HG02973 (cell line): ENCODE results near the gene LATS2.

Experiments used
- ATAC-seq: cut with Tn5 transposase; IDR thresholded peaks from one replicate; pipeline ENCODE4 v1.9.1; 2021; ENCODE audit warnings: moderate library complexity; ENCODE audit not compliant: unreplicated experiment

LATS2 gene

DNA sequence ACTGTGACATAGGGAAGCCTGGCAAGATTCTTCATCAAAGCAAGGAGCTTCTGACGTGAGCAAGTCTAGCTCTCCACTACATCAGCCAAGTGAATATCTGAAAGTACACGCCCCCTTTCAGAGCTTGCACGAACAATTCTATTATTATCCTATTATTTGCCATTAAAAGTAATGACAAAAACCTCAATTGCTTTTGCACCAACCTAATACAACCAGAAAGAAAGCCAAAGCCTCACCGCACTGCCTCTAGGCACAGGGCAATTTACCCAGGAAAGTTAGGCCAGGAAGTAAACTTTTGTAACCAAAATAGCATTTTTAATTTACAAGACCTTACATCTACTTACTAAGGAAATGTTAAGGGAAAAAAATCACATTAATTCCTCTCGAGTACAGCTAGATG lies 41.2 kb downstream of the LATS2 start:
- ATAC-seq: no peak

DNA sequence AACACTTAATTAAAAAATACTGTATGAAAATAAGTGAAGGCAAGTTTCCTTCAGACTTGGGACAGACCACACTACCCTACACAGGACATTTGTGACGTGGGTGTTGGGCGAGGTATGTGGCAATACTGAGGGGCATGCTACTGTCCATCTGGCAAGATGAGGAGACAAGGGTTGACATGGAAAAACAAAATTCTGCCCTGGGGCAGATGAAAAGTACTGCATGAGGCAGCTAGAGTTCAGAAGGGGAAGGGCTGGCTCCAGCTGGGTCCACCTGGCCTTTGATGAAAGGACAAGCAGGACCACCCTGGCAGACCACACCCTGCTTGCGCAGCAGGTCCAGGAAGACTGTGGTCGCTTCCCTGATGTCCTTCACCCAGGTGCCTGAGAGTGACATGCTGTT lies 43.2 kb downstream of the LATS2 start:
- no peak for ATAC-seq

DNA sequence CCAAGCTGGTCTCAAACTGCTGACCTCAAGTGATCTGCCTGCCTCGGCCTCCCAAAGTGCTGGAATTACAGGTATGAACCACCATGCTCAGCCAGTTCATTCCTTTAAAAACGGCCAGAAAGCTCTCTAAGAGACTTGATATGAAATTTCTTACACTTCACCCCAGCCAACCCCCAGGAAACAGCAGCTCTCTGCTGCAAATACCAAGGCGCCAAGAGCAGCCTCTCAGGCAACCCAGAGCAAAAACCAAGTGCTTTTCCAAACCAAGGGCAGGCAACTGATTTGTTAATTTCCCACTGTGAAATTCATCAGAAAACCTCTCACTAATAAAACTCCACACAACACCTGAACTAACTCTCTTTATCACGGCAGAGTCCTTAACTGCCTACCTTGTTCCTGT lies 44.9 kb downstream of the LATS2 start:
- ATAC-seq: no peak

DNA sequence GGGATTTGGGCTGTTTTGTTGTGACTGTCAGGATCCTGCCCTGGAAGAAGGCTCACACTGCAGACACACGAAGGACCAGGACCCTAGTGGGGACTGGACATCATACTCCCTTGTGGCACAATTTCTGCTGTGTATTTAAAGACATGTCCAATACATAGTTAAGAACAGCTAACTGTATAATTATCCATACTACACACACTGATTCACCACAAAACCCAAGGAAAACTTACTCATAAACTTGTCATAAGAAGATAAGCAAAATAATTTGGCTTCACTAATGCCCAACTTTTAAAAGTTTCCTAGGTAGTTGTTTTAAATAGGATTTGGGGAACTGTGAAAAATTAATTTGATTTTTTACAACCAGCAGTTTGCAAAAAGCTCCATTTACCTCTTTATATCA lies 46.1 kb downstream of the LATS2 start:
- ATAC-seq: no peak

DNA sequence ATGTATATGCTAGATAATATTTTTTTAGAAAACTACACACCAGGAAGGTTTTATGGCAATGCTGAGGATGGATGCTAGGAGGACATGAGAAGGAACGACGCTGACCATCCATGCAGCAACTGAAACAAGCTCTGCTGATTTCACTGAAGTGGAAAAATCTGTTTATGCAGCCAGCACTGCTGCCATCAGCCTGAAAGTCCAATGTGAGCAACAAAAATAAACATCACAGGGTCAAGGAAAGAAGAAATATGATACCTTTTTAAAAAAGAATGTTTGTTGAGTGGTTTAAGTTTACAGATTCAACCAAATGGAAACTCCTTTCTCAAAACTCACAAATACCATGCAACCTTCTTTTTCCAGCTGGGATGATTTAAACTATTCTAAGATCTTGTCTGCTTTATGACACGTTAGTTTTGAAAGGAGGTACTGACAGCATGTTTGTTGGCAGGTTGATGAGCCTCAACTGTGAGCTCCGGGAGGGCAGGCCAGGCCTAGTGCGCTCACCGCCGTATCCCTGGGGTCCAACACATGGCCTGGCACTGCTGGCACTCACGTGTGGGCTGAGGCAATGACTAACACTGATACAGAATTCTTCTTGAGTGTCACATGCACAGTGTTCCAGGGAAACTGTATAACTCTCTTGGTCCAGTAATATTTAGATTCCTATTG lies 46.8 kb downstream of the LATS2 start:
- no peak for ATAC-seq

DNA sequence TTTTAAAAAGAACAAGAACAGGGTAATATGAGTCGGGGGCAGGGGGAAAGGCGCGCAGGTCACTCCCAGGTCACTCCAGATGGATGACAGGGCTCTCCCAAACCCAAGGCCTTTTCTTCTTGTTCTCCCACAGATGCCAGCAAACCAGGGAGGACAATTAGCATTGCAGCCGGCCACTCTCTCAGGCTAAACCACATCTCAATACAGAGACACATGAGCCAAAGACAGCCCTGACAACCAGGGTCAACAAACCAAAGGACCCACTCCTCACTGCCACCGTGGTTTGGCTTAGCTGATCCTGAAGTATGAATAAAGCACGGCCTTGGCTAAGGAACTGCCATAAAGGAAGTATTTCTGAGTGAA lies 47.3 kb downstream of the LATS2 start:
- ATAC-seq: no peak

DNA sequence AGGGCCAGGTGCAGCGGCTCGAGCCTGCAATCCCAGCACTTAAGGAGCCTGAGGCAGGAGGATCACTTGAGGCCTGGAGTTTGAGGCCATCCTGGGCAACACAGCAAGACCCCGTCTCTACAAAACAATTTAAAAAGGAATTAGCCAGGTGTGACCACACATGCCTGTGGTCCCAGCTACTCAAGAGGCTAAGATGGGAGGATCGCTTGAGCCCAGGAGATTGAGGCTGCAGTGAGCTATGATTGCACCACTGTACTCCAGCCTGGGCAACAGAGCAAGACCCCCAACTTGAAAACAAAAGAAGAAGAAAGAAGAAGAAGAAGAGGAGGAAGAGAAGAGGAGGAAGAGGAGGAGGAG lies 47.7 kb downstream of the LATS2 start:
- no peak for ATAC-seq

DNA sequence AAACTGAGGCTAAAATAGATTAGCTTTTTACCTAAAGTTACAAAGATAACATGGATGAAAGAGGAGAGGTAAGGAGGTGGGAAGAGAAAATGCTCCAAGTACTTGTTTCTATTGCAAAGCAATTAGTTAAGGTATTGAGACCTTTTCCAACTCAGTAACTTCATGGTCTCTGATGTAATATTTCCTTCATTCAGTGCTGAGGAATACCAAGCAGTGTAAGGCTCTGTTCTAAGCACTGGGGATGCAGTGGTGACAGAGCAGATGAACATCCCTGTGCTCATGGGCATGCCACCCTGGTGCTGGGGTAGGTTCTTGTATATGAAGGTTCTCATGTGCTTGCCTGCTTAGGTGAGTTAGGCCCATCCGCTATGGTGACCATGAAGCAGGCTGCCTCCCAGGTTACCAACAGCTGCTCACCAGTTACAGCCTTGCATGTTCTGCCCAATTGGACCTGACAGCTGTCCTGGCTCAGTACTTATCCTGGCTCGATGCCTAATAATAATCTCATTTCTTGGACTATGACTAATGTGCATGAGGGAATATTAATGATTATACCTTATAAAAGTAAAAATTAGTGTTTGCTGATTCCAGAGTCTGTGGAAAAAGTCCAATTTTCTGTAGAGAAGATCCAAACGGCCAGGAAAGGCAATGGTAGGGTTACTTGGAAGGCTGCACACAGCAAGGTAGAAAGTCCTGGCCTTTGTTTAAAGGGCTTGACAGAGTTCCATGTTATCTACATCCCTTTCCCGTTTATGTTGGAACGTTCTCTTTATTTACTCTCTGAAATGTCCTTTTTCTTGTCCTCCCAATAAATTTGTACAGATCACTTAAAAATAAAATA lies 48.3 kb downstream of the LATS2 start:
- no peak for ATAC-seq

DNA sequence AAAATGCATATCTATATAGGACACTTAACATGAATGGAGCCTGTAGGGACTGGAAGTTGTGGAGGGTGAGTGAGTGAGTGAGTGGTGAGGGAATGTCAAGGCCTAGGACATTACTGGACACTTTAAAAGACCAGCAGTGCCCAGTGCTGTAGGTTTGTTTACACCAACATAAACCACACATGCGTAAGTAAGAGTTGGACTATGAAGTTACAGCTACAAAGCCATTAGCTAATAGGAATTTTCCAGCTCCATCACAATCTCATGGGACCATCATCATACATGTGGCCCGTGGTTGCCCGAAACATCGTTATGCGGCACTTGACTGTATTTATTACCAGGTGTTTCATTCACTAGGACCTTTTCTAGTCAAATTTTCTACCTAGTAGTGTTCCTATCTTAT lies 49.2 kb downstream of the LATS2 start:
- no peak for ATAC-seq

DNA sequence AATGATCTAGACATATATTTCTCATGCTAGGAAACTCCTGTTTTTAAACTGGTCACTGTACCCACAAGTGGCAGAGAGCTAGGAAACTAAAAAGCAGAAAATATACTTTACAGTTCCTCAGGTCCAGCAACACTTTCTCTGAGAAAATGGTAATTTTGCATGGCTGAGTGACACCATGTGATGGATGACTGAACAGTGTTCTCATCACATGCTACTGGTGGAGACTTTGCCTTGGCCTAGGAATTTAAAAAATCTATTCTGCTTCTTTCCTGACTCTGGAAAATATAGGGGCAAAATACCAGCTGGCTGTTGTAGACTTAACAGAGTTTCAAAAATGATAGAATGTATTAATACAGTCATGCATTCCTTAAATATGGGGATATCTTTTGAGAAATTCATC lies 50.0 kb downstream of the LATS2 start:
- no peak for ATAC-seq

DNA sequence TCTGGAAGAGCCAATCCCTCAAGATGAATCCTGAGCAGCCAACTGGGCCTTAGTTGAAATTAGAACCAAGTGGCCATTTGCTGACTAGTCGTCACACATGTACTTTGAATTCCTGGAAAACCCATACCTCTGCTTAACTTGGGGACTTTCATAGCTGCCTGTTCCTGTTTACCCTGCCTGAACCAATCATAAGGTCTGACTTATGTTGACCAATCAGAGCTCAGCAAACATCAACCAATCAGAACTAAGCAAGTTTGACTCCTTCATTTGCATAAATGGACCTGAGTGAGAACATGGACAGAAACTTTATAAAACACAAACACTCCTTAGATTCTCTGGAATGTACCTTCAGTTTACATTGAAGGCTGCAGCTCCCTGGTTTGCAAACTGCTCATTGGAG lies 50.8 kb downstream of the LATS2 start:
- ATAC-seq: no peak

DNA sequence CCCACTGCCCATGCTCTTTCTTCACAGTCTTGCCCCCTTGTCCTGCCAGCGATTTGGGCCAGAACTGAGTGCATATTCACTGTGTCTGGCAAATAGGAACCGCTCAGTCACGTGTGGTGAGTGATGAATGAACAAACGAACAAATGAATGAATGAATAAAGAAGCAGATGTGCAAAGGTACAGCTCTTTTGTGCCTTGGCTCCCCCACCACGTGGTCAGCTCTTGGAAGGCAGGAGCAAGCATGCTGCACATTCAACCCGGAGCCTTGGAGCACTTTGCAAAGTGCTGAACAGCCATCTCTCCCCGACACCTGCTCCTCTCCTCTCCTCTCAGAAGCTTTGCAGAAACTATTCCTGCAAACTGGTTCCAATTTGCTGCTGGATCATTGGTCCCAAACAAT lies 52.4 kb downstream of the LATS2 start:
- ATAC-seq: no peak

DNA sequence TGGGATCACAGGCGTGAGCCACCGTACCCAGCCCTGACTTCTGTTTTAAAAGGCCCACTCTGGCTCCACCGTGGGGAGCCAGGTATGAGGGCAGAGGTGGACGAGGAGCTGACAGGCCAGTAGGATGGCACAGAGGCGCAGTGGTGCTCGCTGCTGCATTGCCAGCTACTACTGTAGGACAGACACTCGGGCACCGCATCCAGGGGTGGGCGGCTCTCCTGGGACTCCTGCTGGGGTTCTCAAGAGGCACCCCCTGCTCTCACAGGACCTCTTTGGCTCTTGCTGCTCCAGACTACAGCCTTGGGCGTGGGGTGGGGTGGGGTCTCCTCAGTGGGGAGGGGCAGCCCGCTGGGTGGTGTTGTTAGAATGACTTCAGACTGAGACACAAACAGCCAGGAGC lies 53.4 kb downstream of the LATS2 start:
- ATAC-seq: no peak

DNA sequence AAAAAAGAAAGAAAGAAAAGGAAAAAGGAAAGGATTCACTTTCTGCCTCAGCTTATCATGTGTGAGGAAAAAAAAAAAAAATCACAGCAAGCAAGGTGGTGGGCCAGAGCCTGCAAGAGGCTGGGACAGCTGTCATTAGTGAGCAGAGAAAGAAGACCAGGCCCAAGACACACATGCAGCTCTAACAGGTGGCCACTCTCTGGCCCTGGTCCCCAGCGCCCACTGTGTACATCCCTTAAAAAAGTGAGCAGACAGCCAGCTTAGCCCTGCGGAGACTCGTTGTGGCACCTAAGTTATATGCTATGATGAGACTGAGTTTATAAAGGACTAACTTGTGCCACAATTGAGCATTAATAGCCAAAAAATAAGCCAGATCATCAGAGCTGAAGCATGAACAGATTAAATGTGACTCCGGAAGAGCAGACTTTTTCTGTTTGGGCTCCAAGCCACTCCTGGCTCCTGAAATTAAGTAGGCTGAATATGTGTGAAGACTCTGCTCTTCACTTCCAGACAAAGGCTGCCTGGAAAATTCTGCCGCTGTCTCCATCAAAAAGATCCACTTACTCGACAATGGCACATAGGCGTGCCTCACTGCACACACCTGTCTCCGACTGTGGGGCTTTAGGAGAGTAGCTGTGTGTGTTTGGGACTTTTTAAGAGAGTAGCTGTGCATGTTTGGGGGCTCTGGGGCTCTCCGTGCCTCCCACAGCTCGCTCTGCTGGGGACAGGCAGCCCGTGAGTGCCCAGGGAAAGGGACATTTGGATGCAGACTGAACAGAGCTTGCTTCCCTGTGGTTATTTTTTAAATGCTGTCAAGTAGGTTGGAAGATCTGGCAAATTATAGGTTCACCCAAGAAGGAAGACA lies 55.0 kb downstream of the LATS2 start:
- ATAC-seq: no peak

DNA sequence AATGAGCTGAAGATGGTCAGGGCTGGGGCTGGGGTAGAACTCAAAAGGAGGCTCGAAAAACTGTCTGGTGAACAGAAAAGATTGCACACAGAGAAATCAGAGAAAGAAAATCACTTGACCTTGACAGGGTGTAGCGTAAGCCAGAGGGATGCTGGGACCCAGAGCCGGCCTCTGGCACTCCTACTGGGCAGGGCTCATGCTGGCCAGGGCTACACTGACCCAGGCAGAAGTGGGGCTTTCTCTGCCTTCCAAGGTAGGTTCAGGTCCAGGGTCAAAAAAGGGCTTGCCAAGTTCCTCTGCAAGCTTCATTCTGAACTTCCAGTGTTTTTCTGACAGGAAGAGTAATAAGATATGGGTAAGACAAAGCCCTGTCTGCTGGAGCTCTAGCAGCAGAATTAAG lies 56.2 kb downstream of the LATS2 start:
- ATAC-seq: no peak

DNA sequence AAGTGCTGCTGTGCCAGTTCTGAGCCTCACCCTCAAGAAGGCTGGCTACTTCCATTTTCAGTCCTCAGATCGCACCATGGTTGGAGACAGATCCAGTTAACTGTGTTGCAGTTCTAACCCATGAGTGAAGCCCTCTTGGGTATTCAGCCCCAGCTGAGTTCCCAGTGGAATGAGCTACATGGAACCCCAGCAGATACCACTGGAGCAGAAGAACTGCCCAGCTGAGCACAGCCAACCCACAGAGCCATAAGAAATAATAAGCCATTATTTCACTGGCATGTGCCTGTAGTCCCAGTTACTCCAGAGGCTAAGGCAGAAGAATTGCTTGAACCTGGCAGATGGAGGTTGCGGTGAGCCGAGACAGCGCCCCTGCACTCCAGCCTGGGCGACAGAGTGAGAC lies 59.9 kb downstream of the LATS2 start:
- ATAC-seq: no peak

DNA sequence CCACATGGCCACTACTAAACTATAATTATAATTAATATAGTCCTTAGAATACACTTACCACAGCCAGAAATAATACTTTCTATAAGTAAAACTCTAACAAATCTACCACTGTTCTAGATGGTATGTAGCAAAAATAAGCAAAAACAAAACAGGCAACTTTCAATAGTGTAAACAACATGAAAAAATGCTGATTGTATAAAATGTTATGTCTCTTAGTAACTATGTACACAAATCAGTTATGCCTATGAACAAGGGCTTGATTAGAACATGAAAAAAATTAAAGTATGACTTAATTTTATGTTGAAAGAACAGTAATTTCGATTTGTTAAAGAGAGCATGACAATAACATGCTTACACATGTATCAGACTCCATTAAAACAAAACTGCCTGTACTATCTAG lies 60.7 kb downstream of the LATS2 start:
- ATAC-seq: no peak

DNA sequence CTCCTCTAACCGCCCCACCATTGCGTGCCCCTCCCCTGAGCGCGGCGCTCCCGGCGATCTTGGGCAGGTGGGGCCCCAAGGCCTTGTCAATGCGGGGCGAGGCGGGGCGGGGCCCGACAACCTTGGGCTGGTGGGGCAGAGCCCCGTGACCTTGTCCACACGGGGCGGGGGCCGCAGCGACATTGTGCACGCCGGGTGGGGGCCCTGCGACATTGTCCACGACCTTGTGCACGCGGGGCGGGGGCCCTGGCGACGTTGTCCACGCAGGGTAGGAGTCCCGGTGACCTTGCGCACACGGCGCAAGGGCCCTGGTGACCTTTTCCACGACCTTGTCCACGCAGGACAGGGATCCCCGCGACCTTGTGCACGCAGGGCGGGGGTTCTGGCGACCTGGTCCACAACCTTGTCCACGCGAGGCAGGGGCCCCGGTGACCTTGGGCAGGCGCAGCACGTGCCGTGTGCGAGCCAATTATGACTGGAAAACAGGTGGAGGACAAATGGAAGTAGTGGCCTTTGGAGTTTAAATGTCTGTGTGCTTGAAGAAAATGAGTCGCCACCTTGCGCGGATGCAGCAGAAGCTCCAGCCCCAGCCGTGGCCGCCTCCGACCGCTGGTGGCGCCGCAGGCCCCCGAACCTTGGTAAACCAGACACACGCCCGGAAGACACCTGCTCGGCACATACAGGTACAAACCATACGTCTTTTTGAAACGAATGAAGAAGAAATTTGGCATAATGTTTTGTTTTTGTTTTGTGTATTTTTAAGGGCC lies 62.6 kb downstream of the LATS2 start:
- no peak for ATAC-seq

DNA sequence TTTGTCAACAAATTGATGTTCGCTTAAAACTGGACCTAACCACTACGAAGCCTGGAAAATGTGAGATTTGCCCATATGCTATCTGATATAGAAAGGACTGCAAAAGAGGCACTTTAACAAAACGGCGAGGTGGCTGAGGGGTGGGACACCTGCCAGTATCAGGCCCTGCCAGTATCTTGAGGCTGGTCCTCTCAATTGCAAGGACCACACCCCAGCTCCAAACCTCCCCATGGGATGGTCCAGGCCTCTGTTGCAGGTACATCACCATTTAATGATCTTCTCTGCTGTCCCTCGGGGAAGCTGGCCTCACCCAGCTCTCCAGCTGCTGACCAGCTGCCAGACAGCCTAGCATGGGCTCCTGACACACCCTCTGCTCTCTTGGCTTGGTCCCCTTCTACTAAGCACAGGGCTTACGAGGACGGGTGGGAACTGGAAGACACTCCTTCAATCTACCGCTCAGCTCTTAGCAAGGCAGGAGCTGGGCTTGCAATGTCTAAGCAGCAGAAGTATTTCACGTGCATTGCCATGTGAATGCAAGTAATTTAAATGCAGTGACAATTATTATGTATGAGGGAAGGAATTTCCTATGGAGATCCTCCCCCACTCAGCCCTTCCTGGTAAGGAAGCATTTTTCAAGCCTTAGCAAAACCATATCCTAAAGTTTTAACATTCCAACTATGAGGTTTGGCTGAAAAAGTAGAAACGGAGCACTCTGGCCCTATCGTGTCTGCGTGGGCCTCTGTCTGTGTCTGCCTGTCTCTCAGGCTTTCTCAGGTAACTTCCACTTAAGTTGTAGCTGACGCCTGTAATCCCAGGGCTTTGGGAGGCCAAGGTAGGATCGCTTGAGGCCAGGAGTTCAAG lies 63.9 kb downstream of the LATS2 start:
- no peak for ATAC-seq

DNA sequence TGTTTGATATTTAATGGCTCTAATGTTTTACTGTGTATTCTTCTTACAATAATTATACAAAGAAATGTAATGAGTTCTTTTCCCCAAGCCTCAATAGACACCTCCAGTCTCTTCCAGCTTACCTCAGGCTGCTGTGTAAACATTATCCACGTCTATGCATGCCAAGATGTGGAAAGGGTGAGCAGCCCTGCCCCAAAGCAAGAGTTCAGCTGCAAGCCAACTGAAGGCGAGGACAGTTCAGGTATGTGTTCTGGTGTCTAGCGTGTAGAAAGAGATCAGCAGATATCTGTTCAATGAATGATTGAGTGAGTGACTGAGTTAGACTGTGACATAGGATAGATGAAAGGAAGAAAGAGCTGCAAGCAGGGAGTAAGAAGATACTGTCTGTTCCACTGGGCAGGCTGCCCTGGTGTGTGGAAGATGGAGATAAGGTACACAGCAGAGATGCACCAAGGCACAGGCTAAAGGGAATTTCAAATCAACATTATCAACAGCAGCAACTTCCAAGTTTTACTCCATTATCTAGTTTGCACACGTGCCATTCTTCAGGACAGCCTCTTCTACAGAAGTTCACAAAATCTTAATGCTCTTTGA lies 66.0 kb downstream of the LATS2 start:
- ATAC-seq: no peak
